ENCODE results near the gene SEC61B. TPM values are rescaled to one million over a fixed set of nuclear protein-coding genes. Genes with fewer than 3 reads are reported as not detected.

The SEC61B gene
- total RNA-seq, 2 donors from 2014 or later, result 126 to 166 TPM

GRCh38 chr9:99220011-99220410 lies 2.1 kb upstream of the SEC61B start:
- Histone ChIP-seq H3K27me3 (no peaks in the 10 kb centered on the region), H3K9me3 (no peaks in the 10 kb centered on the region), H3K4me1 (peaks cover 13% of the 10 kb centered on the region), H3K27ac (no peak overlapping the region), H3K9ac (ENCODE audit: low read depth in 2 of 2, low read length in 2 of 2) (no peak overlapping the region), H3K36me3 (no peaks in the 10 kb centered on the region), H3K4me3 (no peak overlapping the region)
- TF ChIP-seq CTCF (IDR thresholded peaks at IDR 0.05), result no peak
- intact Hi-C loops (cut with DNase I), result no loop called here
- DNase-seq, result no peak

GRCh38 chr9:99221266-99221620 lies 839 bp upstream of the SEC61B start:
- Histone ChIP-seq H3K27me3 (no peaks in the 10 kb centered on the region), H3K4me1 (peaks cover 13% of the 10 kb centered on the region), H3K27ac (peak overlapping the region; percentile 81), H3K9me3 (no peaks in the 10 kb centered on the region), H3K4me3 (peak overlapping the region; percentile 85), H3K9ac (ENCODE audit: low read depth in 2 of 2, low read length in 2 of 2) (peak overlapping the region; percentile 95 to 99), H3K36me3 (no peaks in the 10 kb centered on the region)
- intact Hi-C loops (cut with DNase I), result no loop called here
- no peak for TF ChIP-seq CTCF (IDR thresholded peaks at IDR 0.05)
- no peak for DNase-seq

- H3K4me1 ChIP-seq, result peaks cover 13% of the 10 kb centered on the region
- H3K27me3 ChIP-seq, result no peaks in the 10 kb centered on the region
- peak overlapping the region; percentile 81 for H3K27ac ChIP-seq
- no peak for TF ChIP-seq CTCF (IDR thresholded peaks at IDR 0.05)
- H3K4me3 ChIP-seq, result peak overlapping the region; percentile 85
- H3K9me3 ChIP-seq, result no peaks in the 10 kb centered on the region
- H3K9ac ChIP-seq (ENCODE audit: low read depth in 2 of 2, low read length in 2 of 2), result peak overlapping the region; percentile 95 to 99
- intact Hi-C loops (cut with DNase I), result no loop called here
- H3K36me3 ChIP-seq, result no peaks in the 10 kb centered on the region
- no peak for DNase-seq
Measured at GRCh38 chr9:99222416-99223270, 561 bp downstream of the SEC61B start.

GRCh38 chr9:99224445-99224844 lies 2.4 kb downstream of the SEC61B start:
- no peak overlapping the region for H3K4me3 ChIP-seq
- no peak overlapping the region for H3K9ac ChIP-seq (ENCODE audit: low read depth in 2 of 2, low read length in 2 of 2)
- no peaks in the 10 kb centered on the region for H3K27me3 ChIP-seq
- H3K9me3 ChIP-seq, result no peaks in the 10 kb centered on the region
- intact Hi-C loops (cut with DNase I), result no loop called here
- DNase-seq, result no peak
- no peak overlapping the region for H3K27ac ChIP-seq
- peaks cover 13% of the 10 kb centered on the region for H3K4me1 ChIP-seq
- TF ChIP-seq CTCF (IDR thresholded peaks at IDR 0.05), result no peak
- H3K36me3 ChIP-seq, result peaks cover 8% of the 10 kb centered on the region

- peaks cover 14% of the 10 kb centered on the region for H3K36me3 ChIP-seq
- no peaks in the 10 kb centered on the region for H3K9me3 ChIP-seq
- peaks cover 3% of the 10 kb centered on the region for H3K4me1 ChIP-seq
- no peak overlapping the region for H3K9ac ChIP-seq (ENCODE audit: low read depth in 2 of 2, low read length in 2 of 2)
- DNase-seq, result no peak
- no peak overlapping the region for H3K4me3 ChIP-seq
- intact Hi-C loops (cut with DNase I), result no loop called here
- no peaks in the 10 kb centered on the region for H3K27me3 ChIP-seq
- no peak for TF ChIP-seq CTCF (IDR thresholded peaks at IDR 0.05)
- H3K27ac ChIP-seq, result no peak overlapping the region
Measured at GRCh38 chr9:99226054-99226453, 4.0 kb downstream of the SEC61B start.

Data from colonic mucosa (tissue), 4 donors.